GM23338 (cell line): ENCODE results near the gene YLPM1. TPM values are rescaled to one million over a fixed set of nuclear protein-coding genes. Genes with fewer than 3 reads are reported as not detected.

Experiments used
- CTCF ChIP-seq, 2 experiments: fragments of 200-600 bp in 1 of 2; sonication (generic) in 1 of 2; conservative IDR thresholded peaks; 2 replicates each; pipeline versions ENCODE4 v1.5.1 to v1.6.1; 2016 to 2017; ENCODE audit warnings: antibody characterized with exemption in 2 of 2, low read depth in 2 of 2, mild to moderate bottlenecking in 2 of 2, moderate library complexity in 1 of 2
- ETS1 ChIP-seq: IDR thresholded peaks from 2 replicates; pipeline ENCODE4 v1.6.1; 2016; ENCODE audit warnings: antibody characterized with exemption
- JUNB ChIP-seq: IDR thresholded peaks from one replicate; pipeline ENCODE4 v1.6.1; 2016; ENCODE audit warnings: antibody characterized with exemption; ENCODE audit not compliant: unreplicated experiment
- REST ChIP-seq: IDR thresholded peaks from one replicate; pipeline ENCODE4 v1.6.1; 2018; ENCODE audit warnings: antibody characterized with exemption; ENCODE audit not compliant: unreplicated experiment
- STAT1 ChIP-seq: IDR thresholded peaks from one replicate; pipeline ENCODE4 v1.6.1; 2016; ENCODE audit warnings: antibody characterized with exemption; ENCODE audit not compliant: unreplicated experiment
- ZNF462 ChIP-seq: fragments of 250-450 bp; sonication (Bioruptor Pico); IDR thresholded peaks from 2 replicates; pipeline ENCODE4 v1.5.0; 2020; ENCODE audit warnings: mild to moderate bottlenecking, moderate library complexity
- polyA plus RNA-seq: library from polyadenylated mRNA; unstranded; fragments of >200 nt; fragmentation: Nextera tagmentation; extraction: Ambion mirVana; gene quantifications from 2 replicates; pipeline ENCODE4 v1.2.1, GENCODE V29; 2016
- total RNA-seq: library from RNA; depleted of rRNA; stranded (reverse); fragments of >200 nt; shearing (Covaris generic); gene quantifications from 2 replicates; pipeline ENCODE4 v1.2.3, GENCODE V29; 2014

Gene YLPM1
- total and polyA plus RNA-seq, 2 experiments from 2014 or later, result 39.2 to 58.4 TPM

GRCh38 chr14:74846968-74847665, 84.0 kb downstream of the YLPM1 start (continued):
- TF ChIP-seq ZNF462 (CRISPR knock-in tag) (no peak), ETS1 (no peak), CTCF (conservative IDR thresholded peaks at IDR 0.05; ENCODE audit: low read depth in 2 of 2) (no peak), JUNB (no peak), REST (no peak), STAT1 (no peak)
